ENCODE results near the gene SLC38A6. TPM values are rescaled to one million over a fixed set of nuclear protein-coding genes. Genes with fewer than 3 reads are reported as not detected.

Gene SLC38A6
- total RNA-seq, 1 experiment from 2014 or later = 6.0 TPM

GRCh38 chr14:61090432-61091216, 109.6 kb downstream of the SLC38A6 start:
- Histone ChIP-seq H3K4ac (ENCODE audit: low read depth, low read length) (no peak overlapping the region), H3K4me1 (ENCODE audit: insufficient read depth, low read length) (peaks cover 2% of the 10 kb centered on the region; the same call in 1 of the 2 replicates), H3K79me1 (ENCODE audit: insufficient read depth, low read depth, low read length, poor library complexity, severe bottlenecking) (no peaks in the 10 kb centered on the region), H3K9ac (ENCODE audit: extremely low read depth, insufficient read length, low read length) (no peak overlapping the region), H4K20me1 (ENCODE audit: control insufficient read depth, insufficient read depth, insufficient read length) (no peaks in the 10 kb centered on the region), H2BK20ac (ENCODE audit: low read depth, low read length, poor library complexity, severe bottlenecking) (no peak overlapping the region), H3K27ac (ENCODE audit: insufficient read length, low read depth, low read length) (no peak overlapping the region), H2AK5ac (ENCODE audit: insufficient read length, low read length) (no peak overlapping the region), H3K56ac (ENCODE audit: insufficient read length, low read depth, low read length) (no peak overlapping the region), H3K4me2 (ENCODE audit: insufficient read depth, insufficient read length, low read length) (no peak overlapping the region), H4K8ac (replicated peaks; ENCODE audit: insufficient read length, low read depth, low read length) (no peak overlapping the region), H4K91ac (ENCODE audit: insufficient read length, low read depth, low read length) (no peak overlapping the region), H4K5ac (ENCODE audit: insufficient read length, low read depth, low read length) (no peak overlapping the region), H3K79me2 (ENCODE audit: insufficient read depth, low read length) (no peaks in the 10 kb centered on the region), H2BK15ac (ENCODE audit: low read depth, low read length) (no peak overlapping the region), H2AFZ (ENCODE audit: low read length) (no peak overlapping the region), H3K23me2 (ENCODE audit: insufficient read length, low read depth, low read length, poor library complexity, severe bottlenecking) (no peaks in the 10 kb centered on the region), H2BK5ac (ENCODE audit: insufficient read length, low read length) (no peak overlapping the region), H3T11ph (ENCODE audit: low read length) (no peak overlapping the region), H3K27me3 (ENCODE audit: insufficient read depth, low read length) (no peaks in the 10 kb centered on the region), H3K18ac (ENCODE audit: insufficient read length, low read depth, low read length) (no peak overlapping the region), H2BK120ac (ENCODE audit: low read depth, low read length, poor library complexity, severe bottlenecking) (no peak overlapping the region), H2BK12ac (ENCODE audit: insufficient read length, low read depth, low read length) (no peak overlapping the region), H3K14ac (ENCODE audit: insufficient read depth, low read length) (no peak overlapping the region), H3K9me3 (ENCODE audit: control insufficient read depth, low read depth, low read length) (no peaks in the 10 kb centered on the region), H3K23ac (ENCODE audit: insufficient read length, low read depth, low read length) (no peak overlapping the region)
- peak overlapping the region; percentile 7 to 24 (median 13); a peak in 6 of 7 replicates for H3K27ac Mint-ChIP-seq
- H3K4me1 Mint-ChIP-seq = peaks cover 12 to 17% of the 10 kb centered on the region in 2 experiments
- peaks cover 0 to 2% (median 0%) of the 10 kb centered on the region in 3 experiments; a peak in 5 of 7 replicates for H3K36me3 Mint-ChIP-seq (ENCODE audit: insufficient read depth in 1 of 3, low read depth in 3 of 3)
- H3K27me3 Mint-ChIP-seq (ENCODE audit: low read depth) = peaks cover 4% of the 10 kb centered on the region; the same call in 1 of the 2 replicates
- H3K9me3 Mint-ChIP-seq = peaks cover 0 to 3% of the 10 kb centered on the region in 2 experiments; a peak in 3 of 5 replicates
- WGBS (ENCODE audit: extremely low coverage, insufficient read length, low lambda C conversion rate) = no CpG with 5 or more reads among the region's 7 CpGs
- H3K4me3 Mint-ChIP-seq = no peak overlapping the region
- TF ChIP-seq CTCF (conservative IDR thresholded peaks at IDR 0.05) = no peak
- no peak for DNase-seq
